Gastroesophageal sphincter (tissue), 4 donors: ENCODE results near the gene HSPE1. TPM values are rescaled to one million over a fixed set of nuclear protein-coding genes. Genes with fewer than 3 reads are reported as not detected.

Source experiments
- ATAC-seq: fragments of 150-250 bp; one replicate; pipeline ENCODE4 v1.9.1; 2016; ENCODE audit warnings: mild to moderate bottlenecking, moderate library complexity
- H3K27ac ChIP-seq, 4 donors: fragments of 200-600 bp; sonication (generic) in 3 of 4; 1 replicate in 3 of 4; 2 replicates in 1 of 4; pipeline ENCODE4 v1.5.1; 2016 to 2019
- H3K27me3 ChIP-seq: fragments of 200-600 bp; sonication (generic); one replicate; pipeline ENCODE4 v1.5.1; 2019
- H3K36me3 ChIP-seq, 2 donors: fragments of 200-600 bp; sonication (generic); one replicate each; pipeline ENCODE4 v1.5.1; 2019; ENCODE audit warnings: control low read depth in 1 of 2
- H3K4me1 ChIP-seq, 3 donors: fragments of 200-600 bp; sonication (generic); 1 replicate in 2 of 3; 2 replicates in 1 of 3; pipeline ENCODE4 v1.5.1; 2016 to 2019; ENCODE audit warnings: control low read depth in 2 of 3
- H3K4me3 ChIP-seq, 2 donors: fragments of 200-600 bp; sonication (generic); one replicate each; pipeline ENCODE4 v1.5.1; 2019; ENCODE audit warnings: mild to moderate bottlenecking in 1 of 2, moderate library complexity in 1 of 2
- H3K9me3 ChIP-seq, 3 donors: fragments of 200-600 bp; sonication (generic); one replicate each; pipeline ENCODE4 v1.5.1; 2017 to 2019; ENCODE audit warnings: control low read depth in 2 of 3
- EP300 ChIP-seq: sonication (generic); formaldehyde crosslinking; IDR thresholded peaks from one replicate; pipeline ENCODE4 v1.6.1; 2017; ENCODE audit warnings: antibody characterized with exemption, mild to moderate bottlenecking
- POLR2A ChIP-seq, 2 donors: fragments of 450-650 bp; IDR thresholded peaks; one replicate each; pipeline ENCODE4 v1.6.1; 2017; ENCODE audit warnings: antibody characterized with exemption in 2 of 2, mild to moderate bottlenecking in 2 of 2, moderate library complexity in 1 of 2
- POLR2AphosphoS5 ChIP-seq: sonication (generic); formaldehyde crosslinking; IDR thresholded peaks from one replicate; pipeline ENCODE4 v1.6.1; 2017; ENCODE audit warnings: antibody characterized with exemption
- WGBS, 2 donors: methylation state at CpG; one replicate each; pipeline ENCODE4 v1.1.5; 2018; ENCODE audit warnings: low coverage in 1 of 2; 5-methylcytosine and 5-hydroxymethylcytosine counted together
- total RNA-seq, 4 donors: library from RNA; depleted of rRNA; stranded (reverse); fragments of >200 nt; gene quantifications; one replicate each; pipeline ENCODE4 v1.1.0, GENCODE V29; 2016
- TF ChIP-seq, protein P1 (sequence below), 4 experiments: fragments of 200-600 bp in 2 of 4; fragments of 450-650 bp in 2 of 4; sonication (generic) in 1 of 4; IDR thresholded peaks; one replicate each; pipeline ENCODE4 v1.5.1; 2017 to 2019; ENCODE audit warnings: antibody characterized with exemption in 4 of 4, mild to moderate bottlenecking in 2 of 4, moderate library complexity in 2 of 4

The HSPE1 gene
- total RNA-seq, 4 donors from 2014 or later, result 59.3 to 91.3 (median 74.0) TPM

DNA sequence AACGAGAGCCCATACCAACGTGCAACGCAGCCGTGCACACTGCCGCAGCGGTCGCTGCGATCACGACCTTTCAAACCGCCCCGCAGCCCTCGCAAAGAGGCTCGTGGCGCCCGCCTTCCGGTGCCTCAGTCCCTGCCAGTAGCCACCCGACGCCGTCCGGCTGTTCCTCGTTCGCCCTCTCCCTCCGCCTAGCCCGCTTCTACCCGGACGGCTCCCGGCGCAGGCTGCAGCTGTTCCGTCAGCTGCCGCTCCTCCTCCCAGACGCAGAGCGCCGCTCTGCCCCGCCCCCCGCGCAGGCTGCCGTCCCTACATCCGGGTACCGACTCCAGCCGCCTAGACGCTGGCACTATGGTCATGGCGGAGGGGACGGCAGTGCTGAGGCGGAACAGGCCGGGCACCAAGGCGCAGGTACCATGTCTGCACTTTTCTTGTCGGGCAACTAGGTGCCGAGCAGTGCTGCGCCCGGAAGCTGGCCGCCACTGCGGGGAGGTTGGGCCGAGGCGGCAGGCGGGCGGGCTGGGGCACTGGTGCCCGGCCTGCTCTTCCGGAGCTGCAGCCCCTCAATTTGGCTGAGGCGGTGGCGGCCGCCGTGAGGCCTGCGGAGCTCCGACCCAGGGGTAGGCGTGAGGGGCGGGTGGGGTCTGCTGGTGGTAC is 15.7 kb downstream of the HSPE1 start, which contains the start of gene MOB4:
MOB4 (plus strand) TSS at position 328 of the 654 bp plus-strand sequence; CDS start at position 349, 21 bp downstream.
- peaks cover 0 to 52% (median 0%) of the 10 kb centered on the region in 3 donors for H3K4me1 ChIP-seq
- WGBS, 2 donors, result 0% methylated on average over 6 of the region's 66 CpGs; no CpG with 5 or more reads in 1 of the 2 donors

DNA sequence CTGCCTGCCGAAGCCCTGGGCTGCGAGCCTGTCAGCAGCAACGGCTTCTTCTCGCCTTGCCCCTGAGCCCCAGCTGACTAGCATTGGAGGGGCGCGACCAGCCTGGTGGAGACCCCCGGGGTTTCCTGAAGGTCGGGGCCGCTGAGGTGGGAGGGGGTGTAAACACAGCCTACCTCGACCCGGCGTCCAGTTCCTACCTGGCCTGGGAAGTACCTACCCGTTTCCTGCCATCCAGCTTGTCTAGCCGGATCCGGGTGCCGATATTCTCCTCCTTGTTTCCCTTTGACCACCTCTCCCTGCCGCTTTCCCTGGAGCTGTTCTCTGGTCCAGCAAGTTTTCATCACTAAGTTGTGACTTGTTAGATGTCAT is 16.2 kb downstream of the HSPE1 start:
- Histone ChIP-seq H3K9me3 (no peaks in the 10 kb centered on the region), H3K4me3 (peak overlapping the region; percentile 58 to 82), H3K4me1 (peaks cover 0 to 52% (median 0%) of the 10 kb centered on the region in 3 donors), H3K27me3 (no peaks in the 10 kb centered on the region), H3K27ac (peak overlapping the region; percentile 69 to 97 (median 92)), H3K36me3 (no peaks in the 10 kb centered on the region)
- TF ChIP-seq POLR2AphosphoS5 (no peak), EP300 (no peak), POLR2A (IDR thresholded peaks at IDR 0.05) (no peak)
- TF ChIP-seq, protein P1, sequence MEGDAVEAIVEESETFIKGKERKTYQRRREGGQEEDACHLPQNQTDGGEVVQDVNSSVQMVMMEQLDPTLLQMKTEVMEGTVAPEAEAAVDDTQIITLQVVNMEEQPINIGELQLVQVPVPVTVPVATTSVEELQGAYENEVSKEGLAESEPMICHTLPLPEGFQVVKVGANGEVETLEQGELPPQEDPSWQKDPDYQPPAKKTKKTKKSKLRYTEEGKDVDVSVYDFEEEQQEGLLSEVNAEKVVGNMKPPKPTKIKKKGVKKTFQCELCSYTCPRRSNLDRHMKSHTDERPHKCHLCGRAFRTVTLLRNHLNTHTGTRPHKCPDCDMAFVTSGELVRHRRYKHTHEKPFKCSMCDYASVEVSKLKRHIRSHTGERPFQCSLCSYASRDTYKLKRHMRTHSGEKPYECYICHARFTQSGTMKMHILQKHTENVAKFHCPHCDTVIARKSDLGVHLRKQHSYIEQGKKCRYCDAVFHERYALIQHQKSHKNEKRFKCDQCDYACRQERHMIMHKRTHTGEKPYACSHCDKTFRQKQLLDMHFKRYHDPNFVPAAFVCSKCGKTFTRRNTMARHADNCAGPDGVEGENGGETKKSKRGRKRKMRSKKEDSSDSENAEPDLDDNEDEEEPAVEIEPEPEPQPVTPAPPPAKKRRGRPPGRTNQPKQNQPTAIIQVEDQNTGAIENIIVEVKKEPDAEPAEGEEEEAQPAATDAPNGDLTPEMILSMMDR (IDR thresholded peaks at IDR 0.05), result no peak
- no peak for ATAC-seq
- 0 to 5% methylated on average over 4 to 5 of the region's 17 CpGs for WGBS, 2 donors

More for the DNA sequence above, 15.7 kb downstream of the HSPE1 start, which contains the start of gene MOB4:
- no peaks in the 10 kb centered on the region for H3K27me3 ChIP-seq
- no peaks in the 10 kb centered on the region for H3K36me3 ChIP-seq
- TF ChIP-seq POLR2A (IDR thresholded peaks at IDR 0.05) (peak; percentile 78 to 84), EP300 (no peak), POLR2AphosphoS5 (peak; percentile 91)
- TF ChIP-seq, protein P1 (IDR thresholded peaks at IDR 0.05), result peak in 2 of 4 experiments; percentile 14 to 26
- H3K9me3 ChIP-seq, result no peaks in the 10 kb centered on the region
- peak within 1 kb of the TSS; percentile 58 to 82 for H3K4me3 ChIP-seq
- peak within 1 kb of the TSS; percentile 82 to 97 (median 92) for H3K27ac ChIP-seq
- peak; percentile 99 for ATAC-seq

DNA sequence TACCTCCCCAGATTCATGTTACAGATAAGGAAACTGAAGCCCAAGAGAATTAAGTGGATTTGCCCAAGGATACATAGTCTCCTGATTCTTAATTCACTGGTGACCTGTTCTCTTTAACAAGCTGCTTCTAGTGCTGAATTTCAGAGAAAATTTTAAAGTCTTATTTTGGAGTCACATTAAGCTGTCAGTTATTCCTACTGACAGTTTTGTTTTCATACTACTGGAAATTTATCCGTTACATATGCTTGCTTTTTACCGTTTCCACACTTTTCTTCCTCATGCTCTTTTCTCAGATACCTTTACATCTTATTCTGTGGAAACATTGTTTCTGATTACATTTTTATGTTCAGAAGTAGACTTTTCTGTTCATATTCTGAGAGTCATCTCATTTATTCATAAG is 17.0 kb downstream of the HSPE1 start:
- ATAC-seq, result no peak
- no peaks in the 10 kb centered on the region for H3K27me3 ChIP-seq
- 26 to 31% methylated on average over 2 of the region's 2 CpGs for WGBS, 2 donors
- peak overlapping the region; percentile 58 to 82 for H3K4me3 ChIP-seq
- TF ChIP-seq POLR2AphosphoS5, result no peak
- no peak for TF ChIP-seq POLR2A (IDR thresholded peaks at IDR 0.05)
- TF ChIP-seq EP300, result no peak
- TF ChIP-seq, protein P1 (IDR thresholded peaks at IDR 0.05), result no peak
- H3K36me3 ChIP-seq, result no peaks in the 10 kb centered on the region
- peaks cover 0 to 52% (median 0%) of the 10 kb centered on the region in 3 donors for H3K4me1 ChIP-seq
- H3K27ac ChIP-seq, result peak overlapping the region in 1 of 4 donors; percentile 97
- H3K9me3 ChIP-seq, result no peaks in the 10 kb centered on the region

DNA sequence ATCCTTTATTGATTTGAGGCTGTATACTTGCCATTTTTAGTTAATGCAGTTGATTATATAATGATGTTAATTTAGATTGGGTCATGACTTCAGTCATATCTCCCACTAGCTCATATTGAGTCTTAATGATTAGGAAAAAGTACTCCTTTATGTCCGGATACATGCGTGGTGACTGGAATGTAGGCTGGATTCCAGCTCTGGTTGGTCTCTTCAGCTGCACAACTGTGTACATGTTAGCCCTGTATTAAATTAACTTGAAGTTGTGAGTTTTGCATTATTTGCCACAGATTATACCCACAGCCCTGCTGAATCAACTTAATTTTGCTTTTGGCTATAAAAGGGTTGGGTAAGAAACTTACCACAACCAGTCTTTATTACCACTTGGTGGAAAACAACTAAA is 38.2 kb downstream of the HSPE1 start:
- H3K4me1 ChIP-seq, result peaks cover 0 to 14% (median 0%) of the 10 kb centered on the region in 3 donors
- peaks cover 0 to 61% of the 10 kb centered on the region in 2 donors for H3K36me3 ChIP-seq

More for the DNA sequence above, 38.2 kb downstream of the HSPE1 start:
- no peak overlapping the region for H3K4me3 ChIP-seq
- no peak overlapping the region for H3K27ac ChIP-seq
- H3K9me3 ChIP-seq, result no peaks in the 10 kb centered on the region
- ATAC-seq, result no peak
- no peaks in the 10 kb centered on the region for H3K27me3 ChIP-seq
- WGBS, 2 donors, result 14 to 61% methylated on average over 2 of the region's 2 CpGs
- TF ChIP-seq POLR2A (IDR thresholded peaks at IDR 0.05) (no peak), POLR2AphosphoS5 (no peak)
- TF ChIP-seq, protein P1 (IDR thresholded peaks at IDR 0.05), result no peak
